AG04450 (cell line): ENCODE data around the gene SPTA1. TPM values are rescaled to one million over a fixed set of nuclear protein-coding genes. Genes with fewer than 3 reads are reported as not detected.

ENCODE experiments used
- CTCF ChIA-PET: fragments of 300-600, 350-600 bp; formaldehyde crosslinking; extraction: SDS; loops from one replicate; lab custom pipeline; 2022; ENCODE audit warnings: antibody characterized with exemption, inconsistent platforms; lab: Charles Lee
- POLR2A ChIA-PET: fragments of 350-600 bp; formaldehyde crosslinking; extraction: SDS; loops from one replicate; lab custom pipeline; 2021; ENCODE audit warnings: antibody characterized with exemption, inconsistent platforms; lab: Yijun Ruan, JAX
- DNase-seq: peaks from one replicate; pipeline ENCODE4 v3.0.0-alpha.2; 2011; ENCODE audit warnings: low read depth, low spot score
- H3K27ac ChIP-seq: one replicate; pipeline ENCODE4 v1.5.1; 2012; ENCODE audit warnings: low read depth, low read length, control low read depth
- H3K27me3 ChIP-seq: one replicate; pipeline ENCODE4 v1.6.0; 2012; ENCODE audit warnings: low read length; ENCODE audit not compliant: control insufficient read depth, insufficient read depth
- H3K4me3 ChIP-seq: 2 replicates; pipeline ENCODE4 v1.5.1; 2011; ENCODE audit warnings: mild to moderate bottlenecking, low read depth, low read length, control low read depth
- H3K9me3 ChIP-seq: 2 replicates; pipeline ENCODE4 v1.5.1; 2012; ENCODE audit warnings: low read length; ENCODE audit not compliant: control insufficient read depth, insufficient read depth
- polyA plus RNA-seq: library from polyadenylated mRNA; depleted of rRNA; stranded (reverse); fragments of >200 nt; gene quantifications from 2 replicates; pipeline ENCODE4 v1.2.3, GENCODE V29; 2011
- TF ChIP-seq, protein P1 (sequence below): IDR thresholded peaks from 2 replicates; pipeline ENCODE4 v1.5.1; 2011; ENCODE audit warnings: low read depth, low read length, control low read depth, inconsistent platforms

Gene SPTA1
- polyA plus RNA-seq, 1 experiment = not detected

- TF ChIP-seq, protein P1, sequence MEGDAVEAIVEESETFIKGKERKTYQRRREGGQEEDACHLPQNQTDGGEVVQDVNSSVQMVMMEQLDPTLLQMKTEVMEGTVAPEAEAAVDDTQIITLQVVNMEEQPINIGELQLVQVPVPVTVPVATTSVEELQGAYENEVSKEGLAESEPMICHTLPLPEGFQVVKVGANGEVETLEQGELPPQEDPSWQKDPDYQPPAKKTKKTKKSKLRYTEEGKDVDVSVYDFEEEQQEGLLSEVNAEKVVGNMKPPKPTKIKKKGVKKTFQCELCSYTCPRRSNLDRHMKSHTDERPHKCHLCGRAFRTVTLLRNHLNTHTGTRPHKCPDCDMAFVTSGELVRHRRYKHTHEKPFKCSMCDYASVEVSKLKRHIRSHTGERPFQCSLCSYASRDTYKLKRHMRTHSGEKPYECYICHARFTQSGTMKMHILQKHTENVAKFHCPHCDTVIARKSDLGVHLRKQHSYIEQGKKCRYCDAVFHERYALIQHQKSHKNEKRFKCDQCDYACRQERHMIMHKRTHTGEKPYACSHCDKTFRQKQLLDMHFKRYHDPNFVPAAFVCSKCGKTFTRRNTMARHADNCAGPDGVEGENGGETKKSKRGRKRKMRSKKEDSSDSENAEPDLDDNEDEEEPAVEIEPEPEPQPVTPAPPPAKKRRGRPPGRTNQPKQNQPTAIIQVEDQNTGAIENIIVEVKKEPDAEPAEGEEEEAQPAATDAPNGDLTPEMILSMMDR = no peak
- H3K4me3 ChIP-seq = no peak overlapping the region
- ChIA-PET POLR2A (no interaction called here), CTCF (no interaction called here)
- no peaks in the 10 kb centered on the region for H3K9me3 ChIP-seq
- no peak for DNase-seq
- H3K27me3 ChIP-seq = no peaks in the 10 kb centered on the region
- no peak overlapping the region for H3K27ac ChIP-seq
Observed at GRCh38 chr1:158728510-158729225, 42.2 kb upstream of the SPTA1 start.

DNA sequence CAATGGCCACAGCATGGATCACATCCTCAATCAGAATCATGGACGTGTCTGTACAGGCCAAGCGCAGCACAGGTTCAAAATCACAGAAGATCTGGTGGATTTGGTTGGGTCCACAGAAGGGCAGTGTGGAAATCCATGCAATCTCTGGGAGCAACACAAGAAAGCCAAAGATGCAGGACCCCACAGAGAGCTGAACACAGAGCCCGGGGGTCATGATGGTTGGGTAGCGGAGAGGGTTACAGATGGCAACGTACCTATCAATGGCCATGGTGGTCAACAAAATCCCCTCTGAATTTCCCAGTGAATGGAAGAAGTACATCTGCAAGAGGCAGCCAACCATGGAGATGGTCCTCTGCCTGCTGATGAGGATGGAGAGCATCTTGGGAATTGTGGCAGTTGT is 37.9 kb upstream of the SPTA1 start:
- POLR2A ChIA-PET = no interaction called here
- TF ChIP-seq, protein P1 = no peak
- CTCF ChIA-PET = interaction anchor here (0.8 kb wide), 1 partner anchor 274 kb away, joined by 3 read pairs; no protein-coding TSS in a partner anchor
- DNase-seq = no peak
- Histone ChIP-seq H3K9me3 (no peaks in the 10 kb centered on the region), H3K4me3 (no peak overlapping the region), H3K27me3 (no peaks in the 10 kb centered on the region), H3K27ac (no peak overlapping the region)

DNA sequence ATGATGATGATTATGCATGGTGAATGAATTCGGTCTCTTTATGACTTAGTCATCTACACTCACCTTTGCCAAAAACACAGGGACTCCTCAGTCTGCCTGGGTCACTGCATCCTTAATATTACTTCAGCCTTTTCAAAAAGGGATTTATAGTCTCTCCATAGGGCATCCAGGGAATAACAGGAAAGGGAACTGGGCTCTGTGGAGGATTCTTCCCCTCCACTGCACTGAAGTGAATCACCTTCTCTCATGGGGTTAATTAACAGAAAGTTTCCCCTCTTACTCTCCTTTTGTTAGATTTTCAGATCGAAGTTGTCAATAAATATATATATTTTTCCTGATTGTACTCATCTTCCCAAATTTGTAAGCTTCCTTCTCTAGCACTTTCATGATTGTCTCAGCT is 34.1 kb upstream of the SPTA1 start, which contains the start of gene OR6K3:
TSS of gene OR6K3 (minus strand) at position 101 of the 400 bp plus-strand sequence. CDS start 2,605 bp downstream, outside the sequence.
- POLR2A ChIA-PET = no interaction called here
- Histone ChIP-seq H3K4me3 (no peak within 1 kb of the TSS), H3K27me3 (no peaks in the 10 kb centered on the region), H3K27ac (no peak within 1 kb of the TSS), H3K9me3 (no peaks in the 10 kb centered on the region)
- CTCF ChIA-PET = no interaction called here
- no peak for DNase-seq
- TF ChIP-seq, protein P1 = no peak

DNA sequence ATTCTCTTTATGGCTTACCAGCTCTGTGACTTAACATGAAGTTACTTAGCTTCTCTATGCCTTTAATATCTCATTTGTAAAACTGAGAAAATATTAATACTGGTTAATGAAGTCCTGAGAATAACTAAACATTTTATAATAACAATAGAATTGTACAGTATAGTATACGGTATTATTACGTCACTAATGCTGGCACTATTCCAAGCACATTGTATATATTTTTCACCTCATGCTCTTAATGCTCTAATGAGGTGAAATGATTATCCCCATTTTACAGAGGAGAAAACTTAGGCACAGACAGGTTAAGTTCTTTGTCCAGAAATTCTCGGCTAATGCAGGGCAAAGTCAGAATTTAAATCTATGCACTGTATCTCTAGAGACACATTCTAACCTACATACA is 33.1 kb upstream of the SPTA1 start:
- TF ChIP-seq, protein P1 = no peak
- no peak overlapping the region for H3K27ac ChIP-seq
- POLR2A ChIA-PET = no interaction called here
- DNase-seq = no peak
- no peak overlapping the region for H3K4me3 ChIP-seq
- CTCF ChIA-PET = no interaction called here
- H3K27me3 ChIP-seq = no peaks in the 10 kb centered on the region
- no peaks in the 10 kb centered on the region for H3K9me3 ChIP-seq

GRCh38 chr1:158717344-158717743 is 30.8 kb upstream of the SPTA1 start:
- Histone ChIP-seq H3K27me3 (no peaks in the 10 kb centered on the region), H3K27ac (no peak overlapping the region), H3K9me3 (no peaks in the 10 kb centered on the region), H3K4me3 (no peak overlapping the region)
- TF ChIP-seq, protein P1 = no peak
- CTCF ChIA-PET = no interaction called here
- no peak for DNase-seq
- POLR2A ChIA-PET = no interaction called here
